ENCODE data around the gene CARD19.

The CARD19 gene

GRCh38 chr9:93064392-93065134, 31.5 kb upstream of the CARD19 start:
- DNase-seq, result peak; percentile 11

GRCh38 chr9:93065135-93065720, 30.8 kb upstream of the CARD19 start:
- DNase-seq, result no peak

DNA sequence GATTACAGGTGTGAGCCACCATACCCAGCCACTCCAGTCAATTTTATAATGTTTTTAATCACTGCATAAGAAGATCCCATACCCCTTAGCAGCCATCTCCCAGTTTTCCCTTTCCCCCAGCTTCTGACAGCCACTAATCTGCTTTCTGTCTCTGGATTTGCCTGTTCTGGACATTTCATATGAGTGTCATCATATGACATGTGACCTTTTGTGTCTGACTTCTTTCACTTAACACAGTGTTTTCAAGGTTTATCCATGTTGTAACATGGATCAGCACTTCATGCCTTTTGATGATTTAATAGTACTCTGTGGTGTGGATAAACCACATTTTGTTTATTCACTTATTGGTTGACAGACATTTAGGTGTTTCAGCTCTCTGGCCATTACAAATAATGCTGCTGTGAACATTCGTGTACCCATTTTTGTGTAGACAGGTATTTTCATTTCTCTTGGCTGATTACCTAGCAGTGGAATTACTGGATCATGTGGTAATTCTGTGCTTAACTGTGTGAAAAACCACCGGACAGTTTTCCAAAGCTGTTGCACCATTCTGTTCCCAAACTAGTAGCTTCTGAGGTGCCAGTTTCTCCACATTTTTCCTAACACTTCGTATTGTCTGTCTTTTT, 28.9 kb upstream of the CARD19 start:
- no peak for DNase-seq

DNA sequence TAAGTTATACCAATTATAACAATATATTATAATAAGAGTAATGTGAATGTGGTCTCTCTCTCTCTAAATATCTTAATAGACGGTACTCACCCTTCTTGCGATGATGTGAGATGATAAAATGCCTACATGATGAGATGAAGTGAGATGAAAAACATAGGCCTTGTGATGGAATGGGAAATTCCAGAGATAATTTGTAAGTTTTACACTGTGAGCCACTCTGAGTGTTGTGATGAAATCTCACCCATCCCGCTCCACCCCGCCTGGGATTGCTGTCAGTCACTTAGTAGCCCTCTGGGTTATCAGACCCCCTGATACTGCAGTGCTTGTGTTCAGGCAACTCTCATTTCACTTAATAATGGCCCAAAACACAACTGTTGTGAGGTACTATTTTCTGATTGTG, 27.1 kb upstream of the CARD19 start:
- DNase-seq, result no peak

DNA sequence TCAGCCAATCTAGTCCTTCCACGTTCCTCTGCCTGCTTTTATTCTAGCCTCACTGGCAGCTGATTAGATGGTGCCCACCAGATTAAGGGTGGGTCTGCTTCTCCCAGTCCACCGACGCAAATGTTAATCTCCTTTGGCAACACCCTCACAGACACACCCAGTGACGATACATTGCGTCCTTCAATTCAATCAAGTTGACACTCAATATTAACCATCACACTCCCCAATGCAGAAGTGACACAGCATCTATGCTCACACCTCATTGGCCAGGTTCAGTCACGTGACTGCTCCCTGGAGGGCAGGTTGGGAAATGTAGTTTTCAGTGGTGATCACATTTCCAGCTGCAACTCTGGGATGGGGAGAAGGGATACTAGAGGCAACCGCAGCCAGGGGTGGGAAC, 24.6 kb upstream of the CARD19 start:
- peak; percentile 21 for DNase-seq

DNA sequence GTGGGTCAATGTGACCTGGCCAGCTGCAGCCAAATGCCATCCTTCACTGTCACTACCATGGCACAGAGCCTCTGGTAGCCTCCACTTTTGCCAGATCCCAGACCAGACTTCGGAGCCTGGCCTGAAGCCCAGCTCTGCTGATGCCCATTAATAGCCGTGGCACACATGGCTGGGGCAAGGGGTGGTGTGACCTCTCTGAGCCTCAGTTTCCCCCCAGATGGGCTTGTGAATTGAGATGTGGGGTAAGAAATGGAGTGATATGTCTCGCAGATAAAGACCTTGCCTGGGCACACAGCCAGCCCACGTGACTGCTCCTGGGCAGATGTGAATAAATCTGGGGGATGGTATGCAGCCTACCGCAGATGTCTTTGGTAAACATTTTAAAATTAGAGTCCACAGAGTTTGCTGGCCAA, 23.6 kb upstream of the CARD19 start:
- peak; percentile 28 for DNase-seq

- no peak for DNase-seq
These were observed 19.8 kb upstream of the CARD19 start for GRCh38 chr9:93076101-93076791.

- DNase-seq, result no peak
These were observed 19.3 kb upstream of the CARD19 start for GRCh38 chr9:93076792-93077128.

DNA sequence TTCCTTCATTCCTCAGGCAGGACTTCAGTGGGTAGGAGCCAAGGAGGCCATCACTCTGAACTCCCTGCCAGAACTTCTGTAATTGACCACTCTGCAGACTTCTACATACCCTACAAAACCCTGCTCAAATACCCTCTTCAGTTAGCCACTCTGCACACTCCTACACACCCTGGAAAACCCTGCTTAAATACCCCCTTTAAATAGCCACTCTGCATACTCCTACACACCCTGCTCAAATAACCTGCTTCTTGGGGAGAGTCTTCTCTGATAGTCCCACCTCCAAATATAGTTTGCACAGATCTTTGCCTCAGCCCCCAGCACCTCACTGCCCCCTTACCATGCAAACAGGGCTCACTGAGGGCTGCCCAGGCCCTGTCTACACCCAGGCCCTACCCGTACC, 18.6 kb upstream of the CARD19 start:
- no peak for DNase-seq

GRCh38 chr9:93077811-93078210, 18.2 kb upstream of the CARD19 start:
- no peak for DNase-seq

- DNase-seq, result no peak
These were observed 16.6 kb upstream of the CARD19 start for GRCh38 chr9:93079371-93079770.

GRCh38 chr9:93080406-93080805, 15.6 kb upstream of the CARD19 start:
- DNase-seq, result no peak

- no peak for DNase-seq
These were observed 14.9 kb upstream of the CARD19 start for GRCh38 chr9:93081081-93081529.

DNA sequence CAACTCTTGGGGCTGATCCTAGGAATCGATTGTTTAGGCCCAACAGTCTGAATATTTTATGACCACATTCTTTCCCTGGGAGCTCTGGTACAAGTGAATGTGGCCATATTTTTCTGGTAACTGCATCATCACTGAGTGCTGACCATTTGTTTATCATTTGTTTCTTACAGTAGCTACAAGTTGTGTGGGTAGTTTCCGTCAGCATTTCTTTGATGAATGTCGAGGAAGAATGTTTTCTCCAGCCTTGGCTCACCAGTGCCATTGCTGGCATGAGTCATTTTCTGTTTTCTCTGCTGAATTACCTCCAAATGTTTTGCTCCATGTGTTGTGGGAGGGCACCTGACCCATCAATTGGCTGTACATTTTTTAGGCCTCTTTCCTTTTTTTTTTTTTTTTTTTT, 14.1 kb upstream of the CARD19 start:
- DNase-seq, result peak; percentile 56

DNA sequence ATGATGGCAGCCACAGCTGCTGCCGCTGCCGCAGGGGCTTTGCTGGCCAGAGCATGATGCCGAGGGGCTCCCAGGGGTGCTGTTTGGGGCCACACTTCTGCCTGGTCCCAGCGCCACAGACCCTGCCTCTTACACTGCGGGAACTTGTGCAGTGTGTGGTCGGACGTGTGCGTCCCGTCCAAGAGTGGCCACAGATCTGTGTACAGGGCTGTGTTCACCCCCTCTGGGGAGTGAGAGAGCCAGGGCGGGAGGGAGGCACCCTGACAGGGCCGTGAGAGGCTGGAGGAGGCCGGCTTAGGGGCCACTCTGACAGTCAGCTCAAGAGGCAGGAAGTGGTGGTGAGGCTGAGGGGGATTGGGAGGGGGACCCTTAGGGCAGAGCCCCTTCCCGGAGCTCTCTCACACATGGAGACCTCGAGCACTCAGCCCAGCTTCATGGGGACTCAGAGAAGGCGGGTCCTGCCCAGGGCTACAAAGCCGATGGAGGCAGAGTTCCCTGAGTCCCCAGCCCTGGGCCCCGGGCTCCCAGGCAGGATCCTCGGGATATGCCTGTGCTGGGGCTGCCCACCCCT, 13.1 kb upstream of the CARD19 start:
- no peak for DNase-seq

GRCh38 chr9:93083592-93084470, 12.2 kb upstream of the CARD19 start:
- no peak for DNase-seq

- no peak for DNase-seq
These were observed 11.5 kb upstream of the CARD19 start for GRCh38 chr9:93084471-93084881.

DNA sequence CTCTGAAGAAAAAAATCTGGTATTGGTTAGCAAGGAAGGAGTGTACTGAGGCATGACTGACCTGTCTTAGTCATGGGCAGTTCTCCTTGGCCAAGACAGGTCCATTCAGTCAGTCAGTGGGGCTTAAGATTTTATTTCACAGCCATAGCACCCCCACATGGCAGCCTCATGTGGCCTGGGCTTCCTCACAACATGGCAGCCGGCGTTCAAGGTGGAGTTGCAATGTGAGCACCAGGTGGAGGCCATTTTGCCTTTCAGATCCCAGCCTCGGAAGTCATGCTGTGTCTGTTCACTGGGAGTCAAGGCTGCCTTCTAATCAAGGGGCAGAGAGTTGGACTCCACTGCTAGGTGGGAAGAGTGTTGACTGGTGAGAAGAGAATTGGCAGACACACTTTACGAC, 10.3 kb upstream of the CARD19 start:
- no peak for DNase-seq

- DNase-seq, result no peak
These were observed 9.4 kb upstream of the CARD19 start for GRCh38 chr9:93086447-93087224.

DNA sequence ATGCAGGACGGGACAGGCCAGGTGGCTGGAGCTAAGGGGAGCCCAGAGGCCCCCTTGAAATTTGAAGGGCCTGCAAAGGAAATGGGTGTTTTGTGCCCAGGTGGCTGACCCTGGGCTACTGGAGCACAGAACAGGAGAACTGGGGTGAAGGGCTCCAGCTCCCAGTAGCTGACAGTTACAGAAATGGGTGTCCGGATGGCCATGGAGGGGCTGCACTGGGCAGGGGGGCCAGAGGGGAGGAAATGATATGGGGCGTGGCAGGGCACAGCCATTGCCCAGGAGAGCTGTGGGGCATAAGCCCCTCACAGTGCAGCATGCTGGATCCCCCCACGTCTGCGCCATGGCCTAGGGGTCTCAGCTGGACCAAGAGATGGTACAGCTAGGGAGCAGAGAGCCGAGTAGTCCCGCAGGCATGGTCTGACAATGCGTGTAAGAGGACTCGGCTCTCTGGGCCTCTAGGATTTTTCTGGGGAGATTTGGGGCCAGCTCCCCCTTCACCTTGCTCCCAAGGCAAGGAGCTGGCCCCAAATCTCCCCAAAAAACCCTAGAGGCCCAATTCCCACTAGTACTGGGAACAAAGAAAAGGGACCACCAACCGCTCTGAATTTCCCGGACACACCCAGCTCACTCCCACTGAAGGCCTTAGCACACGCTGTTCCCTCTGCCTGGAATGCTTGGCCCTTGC, 7.9 kb upstream of the CARD19 start:
- DNase-seq, result no peak

- no peak for DNase-seq
These were observed 7.4 kb upstream of the CARD19 start for GRCh38 chr9:93088656-93089015.

All from fibroblast of skin of right biceps (primary cell).